ENCODE results near the gene PHAF1. TPM values are rescaled to one million over a fixed set of nuclear protein-coding genes. Genes with fewer than 3 reads are reported as not detected.

Gene PHAF1
- total RNA-seq, 1 experiment from 2014 or later = 15.7 TPM

DNA sequence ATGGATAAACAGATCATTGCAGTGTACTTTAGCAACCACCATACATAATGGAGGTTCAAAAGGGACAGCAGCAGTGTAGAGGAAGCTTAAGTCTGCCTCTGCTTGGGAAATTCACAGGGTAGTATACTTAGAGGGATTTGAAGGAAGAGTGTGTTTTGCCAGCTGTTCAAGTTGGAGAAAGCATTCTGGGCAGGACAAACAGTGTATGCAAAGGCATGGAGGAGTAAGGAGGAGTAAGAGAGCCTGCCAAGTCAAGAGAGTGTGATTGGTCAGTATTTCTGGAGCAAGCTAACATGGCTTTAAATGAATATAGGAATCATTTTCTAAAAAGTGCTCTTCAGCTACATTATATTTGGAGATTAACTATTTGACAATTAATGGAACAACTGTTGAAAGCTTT lies 22.9 kb upstream of the PHAF1 start:
- in situ Hi-C loops (cut with HindIII; ENCODE audit: low pct_unique_long_range_greater_than_20kb, low sequenced_read_pairs) (no loop called here), intact Hi-C loops (cut with micrococcal nuclease; ENCODE audit: unreplicated experiment) (no loop called here)
- peaks cover 3% of the 10 kb centered on the region; the same call in 1 of the 2 replicates for H3K36me3 ChIP-seq (ENCODE audit: control insufficient read depth, insufficient read depth, low read length)
- ChIA-PET POLR2A (no interaction called here), CTCF (no interaction called here)
- no peak for DNase-seq (ENCODE audit: low read depth, low spot score)
- H3K27ac ChIP-seq (ENCODE audit: low read length) = no peak overlapping the region
- no TSS peak for BruUV-seq (replicated peaks)
- H3K9me3 ChIP-seq (ENCODE audit: control insufficient read depth, insufficient read depth, low read depth, low read length) = no peaks in the 10 kb centered on the region
- no peaks in the 10 kb centered on the region for H3K4me1 ChIP-seq (ENCODE audit: control insufficient read depth, insufficient read depth, low read length)
- H3K4me3 ChIP-seq (ENCODE audit: low read depth in 2 of 2, low read length in 2 of 2) = no peak overlapping the region
- ATAC-seq = no peak
- TF ChIP-seq SIN3A (IDR thresholded peaks at IDR 0.05; ENCODE audit: borderline replicate concordance, insufficient read depth, low read depth, low read length) (no peak), TCF7L2 (IDR thresholded peaks at IDR 0.05; ENCODE audit: low read depth, low read length) (no peak)
- TF ChIP-seq, protein P1, sequence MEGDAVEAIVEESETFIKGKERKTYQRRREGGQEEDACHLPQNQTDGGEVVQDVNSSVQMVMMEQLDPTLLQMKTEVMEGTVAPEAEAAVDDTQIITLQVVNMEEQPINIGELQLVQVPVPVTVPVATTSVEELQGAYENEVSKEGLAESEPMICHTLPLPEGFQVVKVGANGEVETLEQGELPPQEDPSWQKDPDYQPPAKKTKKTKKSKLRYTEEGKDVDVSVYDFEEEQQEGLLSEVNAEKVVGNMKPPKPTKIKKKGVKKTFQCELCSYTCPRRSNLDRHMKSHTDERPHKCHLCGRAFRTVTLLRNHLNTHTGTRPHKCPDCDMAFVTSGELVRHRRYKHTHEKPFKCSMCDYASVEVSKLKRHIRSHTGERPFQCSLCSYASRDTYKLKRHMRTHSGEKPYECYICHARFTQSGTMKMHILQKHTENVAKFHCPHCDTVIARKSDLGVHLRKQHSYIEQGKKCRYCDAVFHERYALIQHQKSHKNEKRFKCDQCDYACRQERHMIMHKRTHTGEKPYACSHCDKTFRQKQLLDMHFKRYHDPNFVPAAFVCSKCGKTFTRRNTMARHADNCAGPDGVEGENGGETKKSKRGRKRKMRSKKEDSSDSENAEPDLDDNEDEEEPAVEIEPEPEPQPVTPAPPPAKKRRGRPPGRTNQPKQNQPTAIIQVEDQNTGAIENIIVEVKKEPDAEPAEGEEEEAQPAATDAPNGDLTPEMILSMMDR (IDR thresholded peaks at IDR 0.05) = no peak
- TF ChIP-seq, protein P2, sequence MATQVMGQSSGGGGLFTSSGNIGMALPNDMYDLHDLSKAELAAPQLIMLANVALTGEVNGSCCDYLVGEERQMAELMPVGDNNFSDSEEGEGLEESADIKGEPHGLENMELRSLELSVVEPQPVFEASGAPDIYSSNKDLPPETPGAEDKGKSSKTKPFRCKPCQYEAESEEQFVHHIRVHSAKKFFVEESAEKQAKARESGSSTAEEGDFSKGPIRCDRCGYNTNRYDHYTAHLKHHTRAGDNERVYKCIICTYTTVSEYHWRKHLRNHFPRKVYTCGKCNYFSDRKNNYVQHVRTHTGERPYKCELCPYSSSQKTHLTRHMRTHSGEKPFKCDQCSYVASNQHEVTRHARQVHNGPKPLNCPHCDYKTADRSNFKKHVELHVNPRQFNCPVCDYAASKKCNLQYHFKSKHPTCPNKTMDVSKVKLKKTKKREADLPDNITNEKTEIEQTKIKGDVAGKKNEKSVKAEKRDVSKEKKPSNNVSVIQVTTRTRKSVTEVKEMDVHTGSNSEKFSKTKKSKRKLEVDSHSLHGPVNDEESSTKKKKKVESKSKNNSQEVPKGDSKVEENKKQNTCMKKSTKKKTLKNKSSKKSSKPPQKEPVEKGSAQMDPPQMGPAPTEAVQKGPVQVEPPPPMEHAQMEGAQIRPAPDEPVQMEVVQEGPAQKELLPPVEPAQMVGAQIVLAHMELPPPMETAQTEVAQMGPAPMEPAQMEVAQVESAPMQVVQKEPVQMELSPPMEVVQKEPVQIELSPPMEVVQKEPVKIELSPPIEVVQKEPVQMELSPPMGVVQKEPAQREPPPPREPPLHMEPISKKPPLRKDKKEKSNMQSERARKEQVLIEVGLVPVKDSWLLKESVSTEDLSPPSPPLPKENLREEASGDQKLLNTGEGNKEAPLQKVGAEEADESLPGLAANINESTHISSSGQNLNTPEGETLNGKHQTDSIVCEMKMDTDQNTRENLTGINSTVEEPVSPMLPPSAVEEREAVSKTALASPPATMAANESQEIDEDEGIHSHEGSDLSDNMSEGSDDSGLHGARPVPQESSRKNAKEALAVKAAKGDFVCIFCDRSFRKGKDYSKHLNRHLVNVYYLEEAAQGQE (IDR thresholded peaks at IDR 0.05; ENCODE audit: insufficient read depth in 1 of 2, low read depth in 2 of 2, low read length in 1 of 2) = no peak
- no peaks in the 10 kb centered on the region for H3K27me3 ChIP-seq (ENCODE audit: control insufficient read depth, insufficient read depth, low read length)

DNA sequence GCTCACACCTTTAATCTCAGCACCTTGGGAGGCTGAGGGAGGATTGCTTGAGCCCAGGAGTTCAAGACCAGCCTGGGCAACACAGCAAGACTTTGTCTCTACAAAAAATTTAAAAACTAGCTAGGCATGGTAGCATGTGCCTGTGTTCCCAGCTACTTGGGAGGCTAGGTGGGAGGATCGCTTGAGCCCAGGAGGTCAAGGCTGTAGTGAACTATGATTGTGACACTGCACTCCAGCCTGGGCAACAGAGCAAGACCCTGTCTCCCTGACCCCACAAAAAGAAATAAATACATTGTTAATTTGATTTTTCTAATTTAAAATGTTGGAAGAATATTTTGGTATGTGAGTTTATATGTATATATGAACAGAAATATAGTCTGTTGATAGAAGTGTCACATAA lies 22.4 kb upstream of the PHAF1 start:
- Histone ChIP-seq H3K36me3 (ENCODE audit: control insufficient read depth, insufficient read depth, low read length) (peaks cover 3% of the 10 kb centered on the region; the same call in 1 of the 2 replicates), H3K27me3 (ENCODE audit: control insufficient read depth, insufficient read depth, low read length) (no peaks in the 10 kb centered on the region), H3K4me3 (ENCODE audit: low read depth in 2 of 2, low read length in 2 of 2) (no peak overlapping the region), H3K27ac (ENCODE audit: low read length) (no peak overlapping the region), H3K9me3 (ENCODE audit: control insufficient read depth, insufficient read depth, low read depth, low read length) (no peaks in the 10 kb centered on the region), H3K4me1 (ENCODE audit: control insufficient read depth, insufficient read depth, low read length) (no peaks in the 10 kb centered on the region)
- ATAC-seq (no peak), DNase-seq (ENCODE audit: low read depth, low spot score) (no peak)
- ChIA-PET CTCF (no interaction called here), POLR2A (no interaction called here)
- BruUV-seq (replicated peaks) = no TSS peak
- in situ Hi-C loops (cut with HindIII; ENCODE audit: low pct_unique_long_range_greater_than_20kb, low sequenced_read_pairs) = no loop called here
- TF ChIP-seq, protein P2 (IDR thresholded peaks at IDR 0.05; ENCODE audit: insufficient read depth in 1 of 2, low read depth in 2 of 2, low read length in 1 of 2) = no peak
- TF ChIP-seq SIN3A (IDR thresholded peaks at IDR 0.05; ENCODE audit: borderline replicate concordance, insufficient read depth, low read depth, low read length) (no peak), POLR2AphosphoS5 (IDR thresholded peaks at IDR 0.05; ENCODE audit: low read depth, low read length) (no peak)
- TF ChIP-seq, protein P1 (IDR thresholded peaks at IDR 0.05) = no peak
- intact Hi-C loops (cut with micrococcal nuclease; ENCODE audit: unreplicated experiment) = no loop called here

Data from Panc1 (cell line).